Ishikawa (cell line): Measurements from ENCODE around the gene AK4.

Experiments used
- CEBPB ChIP-seq: IDR thresholded peaks from 2 replicates; pipeline ENCODE4 v1.6.1; 2012
- CREB1 ChIP-seq: IDR thresholded peaks from 2 replicates; pipeline ENCODE4 v1.6.1; 2012; ENCODE audit warnings: low read depth
- EGR1 ChIP-seq: IDR thresholded peaks from 2 replicates; pipeline ENCODE4 v1.6.1; 2012
- EP300 ChIP-seq: IDR thresholded peaks from 2 replicates; pipeline ENCODE4 v1.6.1; 2012; ENCODE audit warnings: borderline replicate concordance
- FOXM1 ChIP-seq: IDR thresholded peaks from 2 replicates; pipeline ENCODE4 v1.6.1; 2012; ENCODE audit warnings: low read depth, borderline replicate concordance
- MAX ChIP-seq: IDR thresholded peaks from 2 replicates; pipeline ENCODE4 v1.6.1; 2012
- NFIC ChIP-seq: IDR thresholded peaks from 2 replicates; pipeline ENCODE4 v1.6.1; 2012
- RAD21 ChIP-seq: IDR thresholded peaks from 2 replicates; pipeline ENCODE4 v1.6.1; 2012; ENCODE audit warnings: low read depth
- REST ChIP-seq: IDR thresholded peaks from 2 replicates; pipeline ENCODE4 v1.6.1; 2012; ENCODE audit warnings: low read depth, mild to moderate bottlenecking
- TAF1 ChIP-seq: IDR thresholded peaks from 2 replicates; pipeline ENCODE4 v1.6.1; 2012; ENCODE audit warnings: low read depth, mild to moderate bottlenecking
- TCF12 ChIP-seq: IDR thresholded peaks from 2 replicates; pipeline ENCODE4 v1.6.1; 2012; ENCODE audit warnings: low read depth
- TEAD4 ChIP-seq: IDR thresholded peaks from 2 replicates; pipeline ENCODE4 v1.6.1; 2012
- USF1 ChIP-seq: IDR thresholded peaks from 2 replicates; pipeline ENCODE4 v1.6.1; 2012
- YY1 ChIP-seq: IDR thresholded peaks from 2 replicates; pipeline ENCODE4 v1.6.1; 2012; ENCODE audit warnings: low read depth
- ZBTB7A ChIP-seq: IDR thresholded peaks from 2 replicates; pipeline ENCODE4 v1.6.1; 2012; ENCODE audit warnings: low read depth

AK4 gene

GRCh38 chr1:65258106-65258505, 110.1 kb downstream of the AK4 start:
- TF ChIP-seq CREB1 (no peak), ZBTB7A (no peak), REST (no peak), CEBPB (no peak), EGR1 (no peak), MAX (no peak), YY1 (no peak), RAD21 (no peak), NFIC (no peak), USF1 (no peak), EP300 (no peak), FOXM1 (no peak), TAF1 (no peak), TCF12 (no peak), TEAD4 (no peak)

- TF ChIP-seq CREB1 (no peak), CEBPB (no peak), NFIC (no peak), YY1 (no peak), TCF12 (no peak)
Observed at GRCh38 chr1:65259816-65260215, 111.8 kb downstream of the AK4 start.

- TF ChIP-seq RAD21 (no peak), USF1 (no peak), ZBTB7A (no peak), CREB1 (no peak), EP300 (no peak), FOXM1 (no peak), YY1 (no peak), TCF12 (no peak), CEBPB (no peak), REST (no peak), MAX (no peak), TEAD4 (no peak), EGR1 (no peak), NFIC (no peak), TAF1 (no peak)
Observed at GRCh38 chr1:65260851-65261473, 113.0 kb downstream of the AK4 start.

GRCh38 chr1:65263286-65263685, 115.3 kb downstream of the AK4 start:
- TF ChIP-seq MAX (no peak), EP300 (no peak), REST (no peak), EGR1 (no peak), RAD21 (no peak), TCF12 (no peak), USF1 (no peak), TAF1 (no peak), TEAD4 (no peak), CREB1 (no peak), NFIC (no peak), YY1 (no peak), ZBTB7A (no peak)
